Activated naive CD4-positive, alpha-beta T cell treated with anti-CD3 and anti-CD28 coated beads, Interleukin-2, amount 50 U/mL, for 72 hours (primary cell): ENCODE results near the gene NKRF. TPM values are rescaled to one million over a fixed set of nuclear protein-coding genes. Genes with fewer than 3 reads are reported as not detected.
"Not testable (repeated sequence)": the region's sequence is repeated elsewhere in the genome, so short reads cannot be mapped to it uniquely, and the experiment has no call there.

Experiments
- ATAC-seq, 2 donors: fragments of 150-1000 bp; cut with Tn5 transposase; 2 replicates each; pipeline ENCODE4 v1.10.0; 2021; ENCODE audit warnings: mild to moderate bottlenecking in 2 of 2, moderate library complexity in 2 of 2
- DNase-seq, 2 donors: peaks; one replicate each; pipeline ENCODE4 v3.0.0; 2021 to 2022; ENCODE audit warnings: low spot score in 2 of 2
- H3K27ac Mint-ChIP-seq, 2 donors: one replicate each; pipeline ENCODE4 v1.8.0; 2022; ENCODE audit warnings: mild to moderate bottlenecking in 2 of 2, mixed read lengths in 2 of 2
- H3K36me3 Mint-ChIP-seq, 2 donors: one replicate each; pipeline ENCODE4 v1.8.0; 2022; ENCODE audit warnings: mixed read lengths in 2 of 2
- H3K9me3 Mint-ChIP-seq, 2 donors: one replicate each; pipeline ENCODE4 v1.8.0; 2022; ENCODE audit warnings: mixed read lengths in 2 of 2
- total RNA-seq, 2 donors: library from RNA; stranded (reverse); gene quantifications; one replicate each; pipeline ENCODE4 v1.2.3, GENCODE V29; 2022

NKRF gene
- 10 to 100 TPM; 17.1 to 21.9 TPM for total RNA-seq

DNA sequence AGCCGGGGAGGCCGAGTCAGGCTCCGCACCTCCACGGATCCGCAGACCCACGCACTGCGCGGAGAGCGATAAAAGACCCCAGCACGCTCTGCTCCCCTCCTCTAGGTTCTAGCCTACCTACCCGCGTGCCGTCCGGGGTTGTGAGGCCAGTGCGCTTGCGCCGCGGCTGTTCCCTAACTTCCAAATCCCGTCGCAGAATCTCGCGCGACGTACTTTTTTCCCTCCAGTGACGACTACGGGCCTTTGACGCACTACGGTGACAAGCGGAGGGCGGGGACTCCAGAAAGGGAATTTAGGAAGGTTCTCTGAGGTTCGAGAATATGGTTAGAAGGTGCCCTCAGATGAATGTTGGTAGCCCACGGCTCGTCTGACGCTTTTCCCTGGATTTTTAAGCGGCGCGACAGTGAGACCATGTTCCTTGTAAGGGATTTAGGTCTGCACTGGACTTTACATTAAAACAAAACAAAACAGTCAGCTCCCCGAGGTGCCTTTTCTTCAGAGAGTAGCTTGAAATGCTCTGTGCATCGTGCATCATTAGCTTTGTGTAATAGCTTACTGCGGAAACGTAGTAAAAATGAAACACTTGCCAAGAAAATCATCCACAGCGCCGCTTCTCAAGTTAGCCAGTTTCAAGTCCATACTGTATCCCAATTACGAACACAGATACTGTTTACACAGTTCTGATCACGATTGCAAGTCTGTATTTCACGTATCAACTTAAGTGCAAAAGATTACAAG, at the start of gene NKRF:
Gene NKRF, minus strand, starts transcription at position 145 of the 738 bp plus-strand sequence.
- peak within 1 kb of the TSS; percentile 97 to 98 for H3K27ac Mint-ChIP-seq
- H3K9me3 Mint-ChIP-seq: no peaks in the 10 kb centered on the region
- ATAC-seq (peak; percentile 82 to 89), DNase-seq (peak; percentile 86 to 89)
- peaks cover 12 to 13% of the 10 kb centered on the region in 2 donors for H3K36me3 Mint-ChIP-seq

DNA sequence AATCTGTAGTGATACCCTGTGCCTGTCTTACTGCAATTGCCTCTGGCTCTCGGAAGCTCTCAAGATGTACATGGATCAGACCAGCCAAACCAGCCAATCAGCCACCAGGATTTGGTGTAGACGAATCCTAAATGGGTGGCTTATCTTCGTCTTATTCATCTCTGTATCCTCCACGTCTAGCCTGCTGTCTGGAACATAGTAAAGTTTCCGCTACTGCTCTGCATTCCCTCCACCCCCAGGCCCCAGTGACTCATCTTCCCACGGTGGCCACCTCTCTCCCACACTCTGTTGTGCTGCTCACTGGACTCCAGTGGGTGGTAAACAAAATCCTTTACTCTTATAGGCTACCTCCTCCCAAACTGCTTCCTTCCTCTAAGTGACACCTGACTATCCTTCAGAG, 48.9 kb upstream of the NKRF start:
- DNase-seq (peak; percentile 58 to 67), ATAC-seq (peak; percentile 96 to 99)
- Mint-ChIP-seq H3K36me3 (peaks cover 5 to 23% of the 10 kb centered on the region in 2 donors), H3K9me3 (no peaks in the 10 kb centered on the region), H3K27ac (peak overlapping the region; percentile 69 to 95)

DNA sequence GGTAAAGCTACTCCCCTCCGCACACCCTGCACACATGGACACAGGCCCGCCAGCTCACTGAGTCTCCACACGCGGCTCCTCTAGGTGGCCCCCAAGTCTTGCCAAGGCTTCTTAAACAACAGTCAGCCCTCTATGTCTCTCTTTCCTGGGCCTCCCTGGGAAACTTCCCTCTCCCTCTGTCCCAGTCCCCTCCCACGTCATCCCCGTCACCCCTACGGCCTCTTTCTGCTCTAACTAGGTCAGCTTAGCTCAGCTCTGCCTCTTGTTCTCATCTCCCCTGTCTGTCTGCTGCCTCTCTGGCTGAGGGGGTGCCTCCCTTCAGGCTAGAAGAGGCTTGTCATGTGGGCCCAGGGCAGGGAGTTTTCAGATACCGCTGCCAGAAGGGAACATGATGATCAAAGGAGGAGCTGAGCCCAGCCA, 47.9 kb upstream of the NKRF start:
- H3K9me3 Mint-ChIP-seq: no peaks in the 10 kb centered on the region
- H3K36me3 Mint-ChIP-seq: peaks cover 5 to 23% of the 10 kb centered on the region in 2 donors
- ATAC-seq (no peak), DNase-seq (no peak)
- H3K27ac Mint-ChIP-seq: peak overlapping the region in 1 of 2 donors; percentile 96

DNA sequence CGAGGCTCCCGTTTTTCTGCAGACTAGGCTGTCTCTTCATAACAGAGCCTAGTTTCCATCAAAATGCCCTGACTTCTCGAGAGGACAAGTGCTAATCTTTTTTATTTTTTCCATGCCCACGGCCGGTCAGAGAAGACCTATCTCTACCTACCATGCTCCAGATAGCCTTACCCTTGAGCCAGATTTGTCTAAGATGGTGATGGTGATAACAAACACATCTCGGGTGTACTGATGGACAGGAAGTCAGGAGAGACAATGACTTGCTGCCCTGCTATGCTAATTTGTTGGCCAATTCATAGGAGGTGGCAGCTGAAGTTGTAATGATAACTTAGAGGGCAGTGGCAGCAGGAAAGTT, 42.2 kb upstream of the NKRF start:
- H3K9me3 Mint-ChIP-seq: no peaks in the 10 kb centered on the region
- peak overlapping the region; percentile 91 to 97 for H3K27ac Mint-ChIP-seq
- DNase-seq: no peak
- peaks cover 10 to 20% of the 10 kb centered on the region in 2 donors for H3K36me3 Mint-ChIP-seq
- peak; percentile 1 to 3 for ATAC-seq

DNA sequence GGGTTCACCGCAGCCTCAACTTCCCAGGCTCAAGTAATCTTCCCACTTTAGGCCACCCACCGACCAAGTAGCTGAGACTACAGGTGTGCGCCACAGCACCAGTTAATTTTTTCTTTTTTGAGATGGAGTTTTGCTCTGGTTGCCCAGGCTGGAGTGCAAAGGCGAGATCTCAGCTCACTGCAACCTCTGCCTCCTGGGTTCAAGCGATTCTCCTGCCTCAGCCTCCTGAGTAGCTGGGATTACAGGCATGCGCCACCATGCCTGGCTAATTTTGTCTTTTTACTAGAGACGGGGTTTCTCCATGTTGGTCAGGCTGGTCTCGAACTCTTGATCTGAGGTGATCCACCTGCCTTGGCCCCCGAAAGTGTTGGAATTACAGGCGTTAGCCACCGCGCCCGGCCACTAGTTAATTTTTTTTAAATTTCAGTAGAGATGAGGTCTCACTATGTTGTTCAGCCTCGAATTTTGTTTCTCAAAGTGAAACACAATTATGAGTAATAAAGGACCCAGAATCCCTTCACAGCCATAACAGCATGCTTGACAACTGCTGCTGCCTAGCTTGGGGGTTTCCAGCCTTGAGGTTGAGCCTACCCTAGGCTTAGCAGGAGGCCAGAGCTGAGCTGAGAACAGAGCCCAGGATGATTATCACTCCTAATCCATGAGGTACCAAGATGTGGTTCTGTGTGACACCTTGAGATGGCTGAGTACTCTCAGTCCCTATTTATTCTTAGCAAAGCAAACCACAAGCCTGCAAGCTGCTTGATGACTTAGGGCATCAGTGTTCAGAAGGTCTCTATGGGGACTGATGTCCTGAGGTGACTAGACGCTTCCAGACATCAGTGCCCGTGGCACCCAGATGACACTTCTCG, 41.6 kb upstream of the NKRF start:
- Mint-ChIP-seq H3K27ac (peak overlapping the region; percentile 91 to 97), H3K36me3 (peaks cover 10 to 14% of the 10 kb centered on the region in 2 donors), H3K9me3 (no peaks in the 10 kb centered on the region)
- ATAC-seq (peak; percentile 98), DNase-seq (peak; percentile 60 to 75)

DNA sequence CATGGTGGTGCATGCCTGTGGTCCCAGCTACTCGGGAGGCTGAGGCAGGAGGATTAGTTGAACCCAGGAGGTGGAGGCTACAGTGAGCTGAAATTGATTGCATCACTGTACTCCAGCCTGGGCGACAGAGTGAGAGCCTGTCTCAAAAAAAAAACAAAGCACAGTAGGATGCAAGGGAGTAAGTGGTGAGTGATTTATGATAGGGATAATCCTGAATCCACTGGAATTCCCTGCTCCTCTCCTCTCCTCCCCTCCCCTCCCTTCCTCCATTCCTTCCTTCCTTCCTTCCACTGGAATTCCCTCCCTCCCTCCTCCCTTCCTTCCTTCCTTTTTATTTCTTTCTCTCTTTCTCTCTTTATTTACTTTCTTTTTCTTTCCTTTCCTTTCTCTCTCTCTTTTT, 40.9 kb upstream of the NKRF start:
- DNase-seq (no peak), ATAC-seq (no peak)
- Mint-ChIP-seq H3K9me3 (no peaks in the 10 kb centered on the region), H3K36me3 (peaks cover 10 to 14% of the 10 kb centered on the region in 2 donors), H3K27ac (peak overlapping the region; percentile 91 to 95)

DNA sequence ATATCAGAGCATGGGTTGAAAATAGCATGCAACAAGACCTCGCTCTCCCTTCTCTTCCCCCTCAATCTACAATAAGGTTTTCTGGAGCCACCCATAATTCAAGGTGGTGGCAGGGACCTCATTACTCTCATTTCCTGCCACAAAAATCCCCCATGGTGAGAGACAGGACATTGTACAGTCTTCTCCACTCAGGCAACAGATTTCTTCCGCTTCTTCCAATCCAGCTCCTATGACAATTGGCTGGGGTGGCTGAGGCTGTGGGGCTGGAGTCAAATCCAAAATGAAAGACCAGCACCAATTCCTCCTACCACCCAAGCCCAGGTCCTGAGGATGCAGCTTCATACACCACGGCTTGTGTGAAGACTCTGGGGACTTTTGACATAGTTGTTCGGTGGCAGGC, 40.3 kb upstream of the NKRF start:
- no peaks in the 10 kb centered on the region for H3K9me3 Mint-ChIP-seq
- ATAC-seq: no peak
- no peak for DNase-seq
- H3K27ac Mint-ChIP-seq: peak overlapping the region; percentile 49 to 94
- peaks cover 10 to 14% of the 10 kb centered on the region in 2 donors for H3K36me3 Mint-ChIP-seq

DNA sequence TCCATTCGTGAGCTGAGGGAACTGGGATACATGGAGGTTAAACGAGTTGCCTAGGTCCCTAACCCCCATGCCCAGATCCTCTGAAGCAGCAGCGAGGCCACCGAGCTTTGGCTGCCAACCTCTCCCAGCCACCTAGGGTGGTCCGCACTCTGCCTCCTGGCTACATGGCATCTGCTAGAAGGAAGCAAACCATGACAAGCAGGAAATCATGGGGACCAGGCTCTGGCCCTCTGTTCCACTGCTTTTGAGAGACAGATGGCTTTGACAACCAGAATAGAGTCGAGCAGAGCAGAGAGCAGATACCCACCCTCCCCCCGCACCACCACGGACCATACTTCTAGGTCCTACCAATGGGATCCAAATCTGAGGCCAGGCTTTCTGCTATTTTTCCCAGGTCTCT, 37.5 kb upstream of the NKRF start:
- ATAC-seq: no peak
- H3K36me3 Mint-ChIP-seq: peaks cover 9 to 20% of the 10 kb centered on the region in 2 donors
- H3K27ac Mint-ChIP-seq: no peak overlapping the region

DNA sequence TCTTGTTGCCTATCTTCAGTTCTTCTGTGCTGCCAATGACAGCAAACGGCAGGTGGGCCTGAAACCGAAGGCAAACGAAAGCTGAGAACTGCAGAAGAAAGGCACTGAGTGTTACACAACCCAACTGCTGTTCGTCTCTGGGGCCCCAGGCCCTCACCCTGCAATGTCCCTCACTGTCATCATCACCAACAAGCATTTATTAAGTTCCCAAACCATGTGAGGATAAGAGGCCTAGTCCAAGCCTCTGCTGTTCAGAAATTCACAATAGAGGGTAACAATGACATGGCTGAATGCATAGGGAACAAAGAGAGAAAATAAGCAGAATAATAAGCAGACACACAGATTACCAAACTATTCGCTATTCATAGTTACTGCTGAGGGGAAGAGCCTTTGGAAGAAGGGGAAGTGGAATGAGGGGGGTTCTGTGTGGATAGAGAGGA, 34.5 kb upstream of the NKRF start:
- Mint-ChIP-seq H3K9me3 (no peaks in the 10 kb centered on the region), H3K36me3 (peaks cover under 1 to 19% of the 10 kb centered on the region in 2 donors), H3K27ac (peak overlapping the region; percentile 62 to 96)
- ATAC-seq: no peak
- DNase-seq: no peak

More for the DNA sequence above, 37.5 kb upstream of the NKRF start:
- DNase-seq: no peak
- H3K9me3 Mint-ChIP-seq: no peaks in the 10 kb centered on the region

DNA sequence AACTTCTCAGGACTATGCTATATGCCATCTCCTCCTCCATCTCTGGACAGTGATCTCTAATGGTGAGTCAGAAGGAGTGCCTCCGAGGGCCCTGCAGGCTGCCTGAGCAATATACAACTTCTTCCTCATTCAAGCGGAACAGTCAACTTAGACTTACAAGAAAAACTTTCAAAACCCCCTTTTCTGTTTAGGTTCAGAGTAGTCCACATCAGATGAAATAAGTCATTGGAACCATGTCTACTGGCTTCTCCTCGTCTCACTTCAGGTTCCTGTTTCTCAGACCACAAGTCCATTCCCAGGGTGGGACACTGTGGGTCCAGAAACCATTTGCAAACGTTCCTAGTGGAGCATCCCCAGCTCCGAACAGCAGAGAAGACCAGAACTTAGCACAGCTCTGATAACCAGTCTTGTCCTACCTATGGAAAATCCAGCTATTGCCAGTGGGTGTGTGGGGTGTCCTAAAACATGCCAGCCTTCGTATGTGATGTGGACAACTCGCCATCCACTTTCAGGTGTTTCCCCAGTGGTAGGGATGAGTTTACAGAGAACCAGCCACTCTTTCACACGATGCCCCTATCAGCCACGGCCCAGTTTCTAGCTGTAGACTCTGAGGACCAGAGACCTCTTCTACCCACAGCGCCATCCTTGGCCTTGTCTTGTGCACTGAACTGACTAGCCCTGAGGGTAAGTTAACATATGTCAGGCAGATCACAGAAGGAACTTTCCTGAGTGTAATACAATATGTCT, 32.7 kb upstream of the NKRF start:
- no peaks in the 10 kb centered on the region for H3K9me3 Mint-ChIP-seq
- peaks cover 9 to 28% of the 10 kb centered on the region in 2 donors for H3K36me3 Mint-ChIP-seq
- DNase-seq (no peak), ATAC-seq (peak in 1 of 2 donors; percentile 33)
- H3K27ac Mint-ChIP-seq: peak overlapping the region in 1 of 2 donors; percentile 74

DNA sequence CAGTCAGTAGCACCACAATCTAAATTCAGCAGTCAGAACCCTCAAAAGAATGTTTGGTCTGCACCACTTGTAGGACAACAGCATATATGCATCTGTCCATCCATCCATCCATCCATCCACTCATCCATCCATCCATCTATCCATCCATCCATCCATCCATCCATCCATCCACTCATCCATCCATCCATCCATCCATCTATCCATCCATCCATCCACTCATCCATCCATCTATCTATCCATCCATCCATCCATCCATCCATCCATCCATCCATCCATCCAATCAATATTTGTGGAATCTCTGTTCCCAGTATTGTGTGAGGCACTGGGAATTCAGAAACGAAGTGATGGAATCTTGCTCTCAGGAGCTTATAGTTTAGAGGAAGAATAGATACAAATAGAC, 31.2 kb upstream of the NKRF start:
- Mint-ChIP-seq H3K27ac (peak overlapping the region in 1 of 2 donors; percentile 81), H3K36me3 (peaks cover 15 to 35% of the 10 kb centered on the region in 2 donors)
- ATAC-seq, H3K9me3 Mint-ChIP-seq, DNase-seq: not testable (repeated sequence)

DNA sequence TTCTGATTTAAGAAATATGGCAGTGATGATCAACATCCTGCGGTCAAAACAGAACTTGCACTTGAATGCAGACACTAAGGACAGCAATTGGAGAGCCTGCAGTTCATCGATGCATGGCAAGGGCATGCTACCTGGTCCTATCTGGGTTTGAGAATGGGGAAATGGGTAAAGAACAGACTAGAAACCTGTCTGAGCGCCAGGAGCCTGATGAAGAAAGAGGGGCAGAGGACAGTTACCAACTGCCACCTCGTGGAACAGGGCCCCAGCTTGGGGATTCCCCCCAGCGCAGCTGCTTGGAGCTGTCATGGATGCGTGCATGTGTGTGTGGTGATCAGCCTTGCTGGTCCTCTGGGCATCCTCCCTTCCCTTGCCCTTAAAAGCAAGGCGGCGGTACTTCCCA, 30.2 kb upstream of the NKRF start:
- H3K9me3 Mint-ChIP-seq: no peaks in the 10 kb centered on the region
- ATAC-seq (no peak), DNase-seq (no peak)
- peaks cover 15 to 35% of the 10 kb centered on the region in 2 donors for H3K36me3 Mint-ChIP-seq
- no peak overlapping the region for H3K27ac Mint-ChIP-seq

DNA sequence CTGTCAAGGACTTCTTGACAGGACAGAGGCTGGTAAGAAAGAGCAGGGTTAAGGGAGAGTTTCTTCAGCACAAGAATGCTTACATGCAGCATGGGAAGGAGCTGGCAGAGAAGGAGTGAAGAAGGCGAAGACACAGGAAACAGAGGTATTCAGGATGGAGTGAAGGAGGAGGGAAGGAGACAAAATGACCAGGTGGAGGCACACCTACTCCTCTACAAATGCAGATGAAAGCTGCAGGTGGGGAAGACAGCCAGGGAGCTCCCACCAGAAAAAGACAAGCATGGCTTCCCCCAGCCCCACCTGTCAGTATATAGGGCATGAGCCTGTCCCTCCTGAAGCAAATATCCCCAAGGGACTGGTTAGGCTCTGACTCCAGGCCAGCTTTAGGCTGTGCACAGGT, 29.6 kb upstream of the NKRF start:
- DNase-seq: no peak
- H3K9me3 Mint-ChIP-seq: no peaks in the 10 kb centered on the region
- H3K27ac Mint-ChIP-seq: peak overlapping the region; percentile 79 to 87
- peaks cover 15 to 33% of the 10 kb centered on the region in 2 donors for H3K36me3 Mint-ChIP-seq
- ATAC-seq: no peak

DNA sequence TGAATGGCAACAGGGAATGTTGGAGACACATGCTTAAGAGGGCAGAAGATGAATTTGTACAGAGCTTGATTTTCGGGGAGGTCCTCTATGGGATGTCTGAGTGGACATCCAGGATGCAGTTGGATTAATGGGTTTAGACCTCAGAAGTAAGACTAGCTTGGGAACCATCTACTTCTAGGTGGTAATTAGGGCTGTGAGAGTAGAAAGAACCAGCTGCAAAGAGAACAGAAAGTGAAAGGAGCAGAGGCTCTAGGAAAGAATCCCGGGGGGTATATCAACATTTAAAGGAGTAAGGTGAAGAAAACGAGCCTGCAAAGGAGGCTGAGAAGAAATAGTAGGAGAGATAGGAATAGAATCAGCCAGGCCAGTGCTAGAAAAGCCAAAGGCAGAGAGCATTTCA, 29.0 kb upstream of the NKRF start:
- DNase-seq (no peak), ATAC-seq (no peak)
- Mint-ChIP-seq H3K27ac (peak overlapping the region; percentile 79 to 87), H3K36me3 (peaks cover 15 to 28% of the 10 kb centered on the region in 2 donors), H3K9me3 (no peaks in the 10 kb centered on the region)

DNA sequence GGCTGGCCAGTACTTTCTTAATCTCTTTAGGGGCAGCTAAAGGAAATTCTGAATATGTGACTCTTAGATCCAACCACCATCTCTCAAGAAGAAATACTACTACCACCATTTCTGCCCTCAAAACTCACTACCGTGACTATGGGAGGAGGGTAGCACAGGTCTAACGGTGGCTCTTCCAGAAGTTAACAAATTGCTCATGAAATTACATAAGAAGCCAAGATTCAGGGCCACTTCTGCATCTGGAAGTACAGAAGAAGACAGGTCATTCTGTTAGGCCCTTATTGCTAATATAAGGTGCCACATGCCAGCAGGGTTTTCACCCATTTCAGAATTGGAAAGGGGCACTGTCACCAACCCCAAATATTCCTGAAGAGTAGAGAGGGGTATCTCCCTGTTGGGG, 19.6 kb upstream of the NKRF start:
- Mint-ChIP-seq H3K27ac (peak overlapping the region in 1 of 2 donors; percentile 84), H3K36me3 (peaks cover 6 to 8% of the 10 kb centered on the region in 2 donors), H3K9me3 (no peaks in the 10 kb centered on the region)
- DNase-seq: no peak
- no peak for ATAC-seq

DNA sequence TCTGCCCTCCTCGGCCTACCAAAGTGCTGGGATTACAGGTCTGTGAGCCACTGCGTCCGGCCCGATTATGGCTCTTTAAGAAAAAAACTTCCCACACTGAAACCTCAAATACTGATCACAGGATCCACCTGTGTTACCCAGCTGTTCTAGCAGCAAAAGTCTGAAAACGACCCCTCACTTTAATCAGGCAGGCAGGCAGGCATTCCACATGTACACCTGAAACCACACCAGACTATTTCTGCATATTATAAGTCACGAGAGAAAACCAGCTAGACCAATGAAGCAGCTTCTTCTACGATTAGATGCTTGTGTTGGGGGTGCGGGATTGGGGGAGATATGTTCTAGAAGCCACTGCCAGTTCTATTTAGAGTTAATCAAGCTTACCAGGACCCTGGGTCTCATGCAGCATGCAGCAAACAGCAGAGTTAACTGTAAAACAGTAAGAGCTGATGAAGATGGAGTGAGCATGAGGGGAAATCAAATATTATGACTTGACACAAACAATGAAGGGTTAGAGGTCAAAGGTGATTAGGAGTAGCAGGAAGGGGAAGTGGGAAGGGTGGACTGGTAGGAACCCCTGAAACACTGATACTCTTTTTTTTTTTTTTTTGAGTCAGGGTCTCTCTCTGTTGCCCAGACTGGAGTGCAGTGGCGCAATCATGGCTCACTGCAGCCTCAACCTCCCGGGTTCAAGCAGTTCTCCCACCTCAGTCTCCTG, 18.9 kb upstream of the NKRF start:
- H3K27ac Mint-ChIP-seq: no peak overlapping the region
- DNase-seq: no peak
- ATAC-seq: no peak
- peaks cover 6 to 8% of the 10 kb centered on the region in 2 donors for H3K36me3 Mint-ChIP-seq
- no peaks in the 10 kb centered on the region for H3K9me3 Mint-ChIP-seq
